Astrocyte (in vitro differentiated cells and primary cell): Measurements from ENCODE around the gene C15orf40. TPM values are rescaled to one million over a fixed set of nuclear protein-coding genes. Genes with fewer than 3 reads are reported as not detected.

Source experiments
- DNase-seq: peaks from one replicate; pipeline ENCODE4 v3.0.0-alpha.2; 2010; ENCODE audit warnings: low read depth
- FAIRE-seq: peaks from 2 replicates; lab custom pipeline; 2011; peaks lifted over from hg19 to GRCh38; lab: Jason Lieb, UNC
- H2AFZ ChIP-seq: 2 replicates; pipeline ENCODE4 v1.6.0; 2012; ENCODE audit warnings: low read depth, low read length, inconsistent platforms
- H3K27ac ChIP-seq: 2 replicates; pipeline ENCODE4 v1.5.1; 2011; ENCODE audit warnings: low read depth, low read length, inconsistent platforms
- H3K27me3 ChIP-seq: 2 replicates; pipeline ENCODE4 v1.6.0; 2011; ENCODE audit warnings: low read length, inconsistent platforms; ENCODE audit not compliant: insufficient read depth
- H3K36me3 ChIP-seq: 2 replicates; pipeline ENCODE4 v1.5.1; 2011; ENCODE audit warnings: low read length, inconsistent platforms; ENCODE audit not compliant: insufficient read depth
- H3K4me1 ChIP-seq: 2 replicates; pipeline ENCODE4 v1.5.1; 2011; ENCODE audit warnings: low read length, inconsistent platforms; ENCODE audit not compliant: insufficient read depth
- H3K4me2 ChIP-seq: 2 replicates; pipeline ENCODE4 v1.6.0; 2012; ENCODE audit warnings: low read length, inconsistent platforms
- H3K4me3 ChIP-seq: 2 replicates; pipeline ENCODE4 v1.5.1; 2011; ENCODE audit warnings: low read depth, mild to moderate bottlenecking, low read length, inconsistent platforms; ENCODE audit not compliant: insufficient read depth
- H3K79me2 ChIP-seq: 2 replicates; pipeline ENCODE4 v1.6.0; 2012; ENCODE audit warnings: mild to moderate bottlenecking, low read length, inconsistent platforms; ENCODE audit not compliant: insufficient read depth
- H3K9ac ChIP-seq: 2 replicates; pipeline ENCODE4 v1.6.0; 2012; ENCODE audit warnings: mild to moderate bottlenecking, low read length, inconsistent platforms
- H3K9me3 ChIP-seq: 2 replicates; pipeline ENCODE4 v1.5.1; 2012; ENCODE audit warnings: low read depth, mild to moderate bottlenecking, low read length, inconsistent platforms; ENCODE audit not compliant: insufficient read depth
- H4K20me1 ChIP-seq: 2 replicates; pipeline ENCODE4 v1.6.0; 2012; ENCODE audit warnings: low read length, inconsistent platforms; ENCODE audit not compliant: insufficient read depth
- H3K27ac Mint-ChIP-seq: one replicate; pipeline ENCODE4 v1.8.0; 2021; ENCODE audit warnings: mild to moderate bottlenecking, mixed read lengths; ENCODE audit not compliant: unreplicated experiment
- H3K27me3 Mint-ChIP-seq: one replicate; pipeline ENCODE4 v1.8.0; 2021; ENCODE audit warnings: low read depth, mixed read lengths; ENCODE audit not compliant: unreplicated experiment
- H3K36me3 Mint-ChIP-seq: one replicate; pipeline ENCODE4 v1.8.0; 2021; ENCODE audit warnings: low read depth, mixed read lengths; ENCODE audit not compliant: unreplicated experiment
- H3K4me1 Mint-ChIP-seq: one replicate; pipeline ENCODE4 v1.8.0; 2021; ENCODE audit warnings: low read depth, mixed read lengths; ENCODE audit not compliant: unreplicated experiment
- H3K4me3 Mint-ChIP-seq: one replicate; pipeline ENCODE4 v1.8.0; 2021; ENCODE audit warnings: mild to moderate bottlenecking, moderate library complexity, mixed read lengths; ENCODE audit not compliant: unreplicated experiment
- H3K9me3 Mint-ChIP-seq: one replicate; pipeline ENCODE4 v1.8.0; 2021; ENCODE audit warnings: mild to moderate bottlenecking, mixed read lengths; ENCODE audit not compliant: unreplicated experiment
- CTCF ChIP-seq: IDR thresholded peaks from 2 replicates; pipeline ENCODE4 v1.5.1; 2011; ENCODE audit warnings: low read depth, mild to moderate bottlenecking, inconsistent platforms, low read length, moderate library complexity; ENCODE audit not compliant: insufficient read depth
- EZH2 ChIP-seq: IDR thresholded peaks from 2 replicates; pipeline ENCODE4 v1.6.1; 2012; ENCODE audit warnings: mild to moderate bottlenecking, low read length, inconsistent platforms; ENCODE audit not compliant: insufficient read depth
- total RNA-seq: library from RNA; stranded (reverse); gene quantifications from 2 replicates; pipeline ENCODE4 v1.2.1, GENCODE V29; 2021

C15orf40 gene
- total RNA-seq, 1 donor from 2014 or later, result 18.1 TPM

GRCh38 chr15:82972990-82973389 lies 38.4 kb downstream of the C15orf40 start:
- no peaks in the 10 kb centered on the region for H3K27me3 Mint-ChIP-seq

GRCh38 chr15:82971218-82971984 lies 40.0 kb downstream of the C15orf40 start:
- no peak for TF ChIP-seq CTCF
- TF ChIP-seq EZH2, result no peak
- H3K36me3 ChIP-seq, result no peaks in the 10 kb centered on the region
- no peak for FAIRE-seq
- no peak overlapping the region for H3K9ac ChIP-seq
- no peaks in the 10 kb centered on the region for H3K27me3 Mint-ChIP-seq
- no peak overlapping the region for H3K4me2 ChIP-seq
- DNase-seq, result no peak
- H3K4me3 ChIP-seq, result no peak overlapping the region
- no peaks in the 10 kb centered on the region for H3K79me2 ChIP-seq
- no peak overlapping the region for H3K4me3 Mint-ChIP-seq
- no peaks in the 10 kb centered on the region for H3K9me3 Mint-ChIP-seq
- H2AFZ ChIP-seq, result no peak overlapping the region
- H3K27ac Mint-ChIP-seq, result no peak overlapping the region
- H3K27me3 ChIP-seq, result peaks cover 2% of the 10 kb centered on the region
- H3K4me1 Mint-ChIP-seq, result peaks cover 4% of the 10 kb centered on the region
- H4K20me1 ChIP-seq, result no peaks in the 10 kb centered on the region
- H3K36me3 Mint-ChIP-seq, result no peaks in the 10 kb centered on the region
- no peaks in the 10 kb centered on the region for H3K4me1 ChIP-seq
- no peaks in the 10 kb centered on the region for H3K9me3 ChIP-seq
- H3K27ac ChIP-seq, result no peak overlapping the region

More at GRCh38 chr15:82972990-82973389, 38.4 kb downstream of the C15orf40 start:
- H3K79me2 ChIP-seq, result no peaks in the 10 kb centered on the region
- no peak overlapping the region for H2AFZ ChIP-seq
- peaks cover 2% of the 10 kb centered on the region for H3K27me3 ChIP-seq
- H3K4me3 ChIP-seq, result no peak overlapping the region
- Mint-ChIP-seq H3K27ac (no peak overlapping the region), H3K4me3 (no peak overlapping the region), H3K4me1 (peaks cover 4% of the 10 kb centered on the region), H3K36me3 (no peaks in the 10 kb centered on the region), H3K9me3 (no peaks in the 10 kb centered on the region)
- no peak overlapping the region for H3K27ac ChIP-seq
- no peaks in the 10 kb centered on the region for H3K36me3 ChIP-seq
- H3K9me3 ChIP-seq, result no peaks in the 10 kb centered on the region
- no peak for TF ChIP-seq CTCF
- TF ChIP-seq EZH2, result no peak
- no peaks in the 10 kb centered on the region for H4K20me1 ChIP-seq
- no peaks in the 10 kb centered on the region for H3K4me1 ChIP-seq
- FAIRE-seq (no peak), DNase-seq (no peak)
- H3K9ac ChIP-seq, result no peak overlapping the region
- no peak overlapping the region for H3K4me2 ChIP-seq

GRCh38 chr15:82970696-82971095 lies 40.7 kb downstream of the C15orf40 start:
- Histone ChIP-seq H3K27ac (no peak overlapping the region), H2AFZ (no peak overlapping the region), H3K9me3 (no peaks in the 10 kb centered on the region), H3K4me3 (no peak overlapping the region), H3K9ac (no peak overlapping the region), H3K79me2 (no peaks in the 10 kb centered on the region), H4K20me1 (no peaks in the 10 kb centered on the region), H3K4me1 (no peaks in the 10 kb centered on the region), H3K27me3 (peaks cover 2% of the 10 kb centered on the region), H3K36me3 (no peaks in the 10 kb centered on the region), H3K4me2 (no peak overlapping the region)
- H3K4me3 Mint-ChIP-seq, result no peak overlapping the region
- FAIRE-seq (no peak), DNase-seq (no peak)
- TF ChIP-seq EZH2 (no peak), CTCF (no peak)
- no peaks in the 10 kb centered on the region for H3K9me3 Mint-ChIP-seq
- H3K27me3 Mint-ChIP-seq, result no peaks in the 10 kb centered on the region
- H3K36me3 Mint-ChIP-seq, result no peaks in the 10 kb centered on the region
- peaks cover 4% of the 10 kb centered on the region for H3K4me1 Mint-ChIP-seq
- no peak overlapping the region for H3K27ac Mint-ChIP-seq
